Hepatocyte (in vitro differentiated cells): ENCODE results near the gene FAM117B.
"Not testable (repeated sequence)": the region's sequence is repeated elsewhere in the genome, so short reads cannot be mapped to it uniquely, and the experiment has no call there.

Source experiments
- EZH2 ChIP-seq: fragments of 200-600 bp; sonication (generic); IDR thresholded peaks from 2 replicates; pipeline ENCODE4 v1.6.1; 2016; ENCODE audit warnings: antibody characterized with exemption, mild to moderate bottlenecking, borderline replicate concordance
- EZH2phosphoT487 ChIP-seq: fragments of 200-600 bp; sonication (generic); IDR thresholded peaks from one replicate; pipeline ENCODE4 v1.6.1; 2018; ENCODE audit warnings: antibody characterized with exemption, mild to moderate bottlenecking, low read depth, moderate library complexity; ENCODE audit not compliant: unreplicated experiment, severe bottlenecking
- TF ChIP-seq, protein P1 (sequence below): fragments of 200-600 bp; sonication (generic); IDR thresholded peaks from 2 replicates; pipeline ENCODE4 v1.5.1; 2016; ENCODE audit warnings: antibody characterized with exemption, mild to moderate bottlenecking; ENCODE audit not compliant: poor library complexity

DNA sequence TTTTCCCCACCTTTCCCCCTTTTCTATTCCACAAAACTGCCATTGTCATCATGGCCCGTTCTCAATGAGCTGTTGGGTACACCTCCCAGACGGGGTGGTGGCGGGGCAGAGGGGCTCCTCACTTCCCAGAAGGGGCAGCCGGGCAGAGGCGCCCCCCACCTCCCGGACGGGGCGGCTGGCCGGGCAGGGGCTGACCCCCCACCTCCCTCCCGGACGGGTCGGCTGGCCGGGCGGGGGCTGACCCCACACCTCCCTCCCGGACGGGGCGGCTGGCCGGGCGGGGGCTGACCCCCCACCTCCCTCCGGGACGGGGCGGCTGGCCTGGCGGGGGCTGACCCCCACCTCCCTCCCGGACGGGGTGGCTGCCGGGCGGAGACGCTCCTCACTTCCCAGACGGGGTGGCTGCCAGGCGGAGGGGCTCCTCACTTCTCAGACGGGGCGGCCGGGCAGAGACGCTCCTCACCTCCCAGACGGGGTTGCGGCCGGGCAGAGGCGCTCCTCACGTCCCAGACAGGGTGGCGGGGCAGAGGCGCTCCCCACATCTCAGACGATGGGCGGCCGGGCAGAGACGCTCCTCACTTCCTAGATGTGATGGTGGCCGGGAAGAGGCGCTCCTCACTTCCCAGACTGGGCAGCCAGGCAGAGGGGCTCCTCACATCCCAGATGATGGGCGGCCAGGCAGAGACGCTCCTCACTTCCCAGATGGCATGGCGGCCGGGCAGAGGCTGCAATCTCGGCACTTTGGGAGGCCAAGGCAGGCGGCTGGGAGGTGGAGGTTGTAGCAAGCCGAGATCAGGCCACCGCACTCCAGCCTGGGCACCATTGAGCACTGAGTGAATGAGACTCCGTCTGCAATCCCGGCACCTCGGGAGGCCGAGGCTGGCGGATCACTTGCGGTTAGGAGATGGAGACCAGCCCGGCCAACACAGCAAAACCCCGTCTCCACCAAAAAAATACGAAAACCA is 80.5 kb downstream of the FAM117B start:
- TF ChIP-seq, protein P1, sequence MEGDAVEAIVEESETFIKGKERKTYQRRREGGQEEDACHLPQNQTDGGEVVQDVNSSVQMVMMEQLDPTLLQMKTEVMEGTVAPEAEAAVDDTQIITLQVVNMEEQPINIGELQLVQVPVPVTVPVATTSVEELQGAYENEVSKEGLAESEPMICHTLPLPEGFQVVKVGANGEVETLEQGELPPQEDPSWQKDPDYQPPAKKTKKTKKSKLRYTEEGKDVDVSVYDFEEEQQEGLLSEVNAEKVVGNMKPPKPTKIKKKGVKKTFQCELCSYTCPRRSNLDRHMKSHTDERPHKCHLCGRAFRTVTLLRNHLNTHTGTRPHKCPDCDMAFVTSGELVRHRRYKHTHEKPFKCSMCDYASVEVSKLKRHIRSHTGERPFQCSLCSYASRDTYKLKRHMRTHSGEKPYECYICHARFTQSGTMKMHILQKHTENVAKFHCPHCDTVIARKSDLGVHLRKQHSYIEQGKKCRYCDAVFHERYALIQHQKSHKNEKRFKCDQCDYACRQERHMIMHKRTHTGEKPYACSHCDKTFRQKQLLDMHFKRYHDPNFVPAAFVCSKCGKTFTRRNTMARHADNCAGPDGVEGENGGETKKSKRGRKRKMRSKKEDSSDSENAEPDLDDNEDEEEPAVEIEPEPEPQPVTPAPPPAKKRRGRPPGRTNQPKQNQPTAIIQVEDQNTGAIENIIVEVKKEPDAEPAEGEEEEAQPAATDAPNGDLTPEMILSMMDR: not testable (repeated sequence)
- TF ChIP-seq EZH2phosphoT487, EZH2: not testable (repeated sequence)
